GM18868 (cell line): ENCODE measurements around the gene DYRK3.

Experiments used
- ATAC-seq: cut with Tn5 transposase; IDR thresholded peaks from one replicate; pipeline ENCODE4 v1.9.1; 2021; ENCODE audit warnings: mild to moderate bottlenecking, moderate library complexity; ENCODE audit not compliant: unreplicated experiment

Gene DYRK3

GRCh38 chr1:206681359-206681758, 46.0 kb downstream of the DYRK3 start:
- ATAC-seq, result no peak

- ATAC-seq, result no peak
Observed at GRCh38 chr1:206682111-206682510, 46.8 kb downstream of the DYRK3 start.

- no peak for ATAC-seq
Observed at GRCh38 chr1:206683313-206683712, 48.0 kb downstream of the DYRK3 start.

GRCh38 chr1:206684003-206684402, 48.7 kb downstream of the DYRK3 start:
- ATAC-seq, result no peak

GRCh38 chr1:206684478-206685333, 49.4 kb downstream of the DYRK3 start, which contains the start of gene MAPKAPK2:
Gene MAPKAPK2, plus strand, starts transcription at chr1:206684905. Its CDS starts 325 bp downstream, at chr1:206685230.
- peak; percentile 49 for ATAC-seq

- ATAC-seq, result peak; percentile 26
Observed at GRCh38 chr1:206685334-206685768, 50.0 kb downstream of the DYRK3 start.

GRCh38 chr1:206685769-206686477, 50.6 kb downstream of the DYRK3 start:
- peak; percentile 35 for ATAC-seq

GRCh38 chr1:206686478-206687249, 51.3 kb downstream of the DYRK3 start:
- ATAC-seq, result no peak

GRCh38 chr1:206687251-206687914, 52.0 kb downstream of the DYRK3 start:
- no peak for ATAC-seq

- ATAC-seq, result no peak
Observed at GRCh38 chr1:206687915-206688442, 52.6 kb downstream of the DYRK3 start.

GRCh38 chr1:206690516-206690915, 55.2 kb downstream of the DYRK3 start:
- no peak for ATAC-seq

GRCh38 chr1:206691604-206692003, 56.3 kb downstream of the DYRK3 start:
- no peak for ATAC-seq

GRCh38 chr1:206693029-206693428, 57.7 kb downstream of the DYRK3 start:
- no peak for ATAC-seq

- no peak for ATAC-seq
Observed at GRCh38 chr1:206693592-206693991, 58.3 kb downstream of the DYRK3 start.

GRCh38 chr1:206694171-206695124, 59.1 kb downstream of the DYRK3 start:
- no peak for ATAC-seq

GRCh38 chr1:206695733-206696132, 60.4 kb downstream of the DYRK3 start:
- ATAC-seq, result no peak

GRCh38 chr1:206696812-206697585, 61.7 kb downstream of the DYRK3 start:
- no peak for ATAC-seq

GRCh38 chr1:206698011-206698410, 62.7 kb downstream of the DYRK3 start:
- ATAC-seq, result no peak
